HG02943 (cell line): Measurements from ENCODE around the gene CD74.
"Not testable (repeated sequence)": the region's sequence is repeated elsewhere in the genome, so short reads cannot be mapped to it uniquely, and the experiment has no call there.

ENCODE experiments used
- ATAC-seq: cut with Tn5 transposase; IDR thresholded peaks from one replicate; pipeline ENCODE4 v1.9.1; 2021; ENCODE audit warnings: mild to moderate bottlenecking, low read depth, moderate library complexity; ENCODE audit not compliant: unreplicated experiment

Gene CD74

DNA sequence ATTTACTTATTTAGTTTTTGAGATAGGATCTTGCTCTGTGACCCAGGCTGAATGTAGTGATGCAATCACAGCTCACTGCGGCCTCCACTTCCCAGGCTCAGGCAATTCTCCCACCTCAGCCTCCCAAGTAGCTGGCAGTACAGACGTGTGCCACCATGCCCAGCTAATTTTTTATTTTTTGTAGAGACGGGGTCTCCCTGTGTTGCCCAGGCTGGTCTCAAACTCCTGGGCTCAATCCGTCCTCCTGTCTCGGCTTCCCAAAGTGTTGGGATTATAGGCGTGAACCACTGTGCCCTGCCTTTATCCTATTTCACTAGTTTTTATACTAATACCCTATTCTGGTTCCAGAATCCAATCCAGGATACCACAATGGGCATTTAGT is 30.0 kb upstream of the CD74 start:
- no peak for ATAC-seq

- ATAC-seq: no peak
These were observed 29.3 kb upstream of the CD74 start for GRCh38 chr5:150441813-150442698.

DNA sequence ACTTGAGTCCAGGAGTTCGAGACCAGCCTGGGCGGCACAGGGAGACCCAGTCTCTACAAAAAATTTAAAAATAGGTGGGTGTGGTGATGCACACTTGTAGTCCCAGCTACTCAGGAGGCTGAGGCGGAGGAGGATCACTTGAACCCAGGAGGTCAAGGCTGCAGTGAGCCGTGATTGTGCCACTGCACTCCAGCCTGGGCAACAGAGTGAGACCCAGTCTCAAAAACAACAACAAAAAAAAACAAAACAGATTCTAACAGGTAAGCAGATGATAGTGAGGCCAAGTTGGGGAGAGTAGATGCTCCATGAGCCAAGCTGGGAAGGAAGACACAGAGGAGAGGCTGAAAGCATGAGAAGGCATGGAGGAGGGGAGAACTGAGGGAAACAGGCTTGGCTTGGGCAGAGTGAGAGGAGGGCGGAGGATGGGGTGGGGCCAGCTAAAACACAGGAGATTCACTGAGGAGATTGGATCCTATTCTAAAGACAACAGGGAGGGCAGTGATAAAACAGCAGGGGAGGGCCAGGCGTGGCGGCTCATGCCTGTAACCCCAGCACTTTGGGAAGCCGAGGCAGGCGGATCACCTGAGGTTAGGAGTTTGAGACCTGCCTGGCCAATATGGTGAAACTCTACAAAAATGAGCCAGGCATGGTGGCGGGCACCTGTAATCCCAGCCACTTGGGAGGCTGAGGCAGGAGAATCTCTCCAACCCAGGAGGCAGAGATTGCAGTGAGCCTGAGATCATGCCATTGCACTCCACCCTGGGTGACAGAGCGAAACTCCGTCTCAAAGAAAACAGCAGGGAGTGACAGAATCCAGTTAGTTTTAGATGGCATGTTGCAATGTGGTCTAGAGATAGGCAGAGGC is 28.5 kb upstream of the CD74 start:
- ATAC-seq: no peak

DNA sequence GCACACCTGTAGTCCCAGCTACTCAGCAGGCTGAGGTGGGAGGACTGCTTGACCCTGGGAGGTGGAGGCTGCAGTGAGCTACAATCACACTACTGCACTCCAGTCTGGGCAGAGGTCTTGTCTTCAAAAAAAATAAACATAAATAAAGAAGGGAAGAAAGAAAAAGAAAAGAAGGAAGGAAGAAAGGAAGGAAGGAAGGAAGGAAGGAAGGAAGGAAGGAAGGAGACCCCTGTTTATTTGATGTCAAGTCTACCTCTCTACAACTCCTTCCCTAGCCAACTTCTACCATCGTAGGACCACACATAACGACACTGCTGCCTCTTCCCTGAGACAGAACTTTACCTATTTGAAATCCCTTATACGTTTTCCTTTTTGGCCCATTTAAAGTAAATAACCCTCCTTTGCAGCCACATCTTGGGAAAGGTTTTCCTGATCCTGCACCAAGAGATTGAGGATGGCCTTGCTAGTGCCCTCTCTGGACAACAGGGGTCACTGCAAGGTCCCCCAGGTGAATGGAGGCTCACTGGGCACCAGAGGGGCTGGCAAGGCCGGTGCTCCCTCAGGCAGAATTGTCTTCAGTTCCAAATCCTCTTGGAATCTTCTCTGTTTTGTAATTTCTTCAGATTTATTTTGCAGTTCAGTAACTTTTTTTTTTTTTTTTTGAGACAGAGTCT is 26.3 kb upstream of the CD74 start:
- ATAC-seq: no peak

DNA sequence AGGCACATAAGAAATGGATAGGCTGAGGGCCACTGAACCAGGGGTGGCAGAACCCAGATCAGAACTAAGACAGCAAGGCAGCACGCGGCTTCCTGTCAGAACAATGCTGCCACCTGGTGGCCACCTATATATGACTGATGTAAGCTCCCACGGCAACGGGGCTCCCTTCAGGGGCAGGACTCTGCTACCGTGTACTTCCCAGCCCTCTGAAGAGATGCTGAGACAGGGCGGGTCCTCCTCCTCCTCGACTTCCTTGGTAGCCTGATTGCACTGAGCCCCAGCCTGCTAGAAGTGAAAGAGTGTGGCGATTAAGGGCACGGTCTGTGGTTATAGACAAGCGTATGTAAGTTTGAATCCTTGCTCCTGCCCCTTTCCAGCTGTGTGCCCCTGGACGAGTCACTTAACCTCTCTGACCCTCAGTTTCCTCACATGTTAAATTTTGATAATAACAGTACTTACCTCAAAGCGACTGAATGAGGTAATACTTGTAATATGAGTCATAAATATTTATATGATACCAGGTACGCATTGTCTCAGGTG is 23.5 kb upstream of the CD74 start:
- peak; percentile 92 for ATAC-seq

DNA sequence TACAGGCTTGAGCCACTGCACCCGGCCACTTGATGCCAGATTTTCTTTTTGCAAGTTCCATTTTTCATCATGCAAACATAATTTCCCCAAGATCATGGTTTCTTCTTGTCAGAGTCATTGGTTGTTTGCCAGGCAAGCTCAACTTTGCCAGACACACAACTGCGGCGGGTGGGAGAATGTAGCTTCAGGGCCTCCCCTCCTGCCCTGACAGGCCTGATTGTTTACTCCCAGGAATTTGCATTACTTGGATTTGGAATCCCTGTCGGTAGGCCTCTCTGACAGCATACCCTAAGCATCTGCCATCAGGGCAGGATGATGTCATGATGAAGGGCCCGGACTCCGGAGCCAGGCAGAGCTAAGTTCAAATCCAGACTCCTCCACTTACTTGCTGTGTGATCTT is 21.8 kb upstream of the CD74 start:
- ATAC-seq: no peak

GRCh38 chr5:150431574-150431973 is 18.9 kb upstream of the CD74 start:
- ATAC-seq: no peak

DNA sequence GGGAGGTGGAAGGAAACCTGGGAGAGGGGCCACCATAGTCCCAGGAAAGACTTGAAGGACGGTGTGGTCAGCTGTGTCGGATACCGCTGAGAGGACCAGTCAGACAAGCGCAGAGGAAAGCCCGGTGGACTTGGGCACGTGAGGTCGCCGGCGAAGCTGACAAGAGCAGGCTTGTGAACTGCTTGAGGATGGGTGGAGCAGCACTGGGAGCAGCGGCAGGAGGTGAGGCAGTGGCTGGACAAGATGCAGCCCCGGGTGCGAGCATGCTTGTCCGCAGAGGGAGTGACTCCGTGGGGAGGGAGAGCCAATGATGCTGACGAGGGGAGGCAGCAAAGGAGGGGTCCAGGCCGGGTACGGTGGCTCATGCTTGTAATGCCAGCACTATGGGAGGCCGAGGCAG is 18.3 kb upstream of the CD74 start:
- ATAC-seq: no peak

- peak; percentile 74 for ATAC-seq
These were observed 16.7 kb upstream of the CD74 start for GRCh38 chr5:150429410-150429873.

GRCh38 chr5:150428978-150429377 is 16.3 kb upstream of the CD74 start:
- ATAC-seq: no peak

DNA sequence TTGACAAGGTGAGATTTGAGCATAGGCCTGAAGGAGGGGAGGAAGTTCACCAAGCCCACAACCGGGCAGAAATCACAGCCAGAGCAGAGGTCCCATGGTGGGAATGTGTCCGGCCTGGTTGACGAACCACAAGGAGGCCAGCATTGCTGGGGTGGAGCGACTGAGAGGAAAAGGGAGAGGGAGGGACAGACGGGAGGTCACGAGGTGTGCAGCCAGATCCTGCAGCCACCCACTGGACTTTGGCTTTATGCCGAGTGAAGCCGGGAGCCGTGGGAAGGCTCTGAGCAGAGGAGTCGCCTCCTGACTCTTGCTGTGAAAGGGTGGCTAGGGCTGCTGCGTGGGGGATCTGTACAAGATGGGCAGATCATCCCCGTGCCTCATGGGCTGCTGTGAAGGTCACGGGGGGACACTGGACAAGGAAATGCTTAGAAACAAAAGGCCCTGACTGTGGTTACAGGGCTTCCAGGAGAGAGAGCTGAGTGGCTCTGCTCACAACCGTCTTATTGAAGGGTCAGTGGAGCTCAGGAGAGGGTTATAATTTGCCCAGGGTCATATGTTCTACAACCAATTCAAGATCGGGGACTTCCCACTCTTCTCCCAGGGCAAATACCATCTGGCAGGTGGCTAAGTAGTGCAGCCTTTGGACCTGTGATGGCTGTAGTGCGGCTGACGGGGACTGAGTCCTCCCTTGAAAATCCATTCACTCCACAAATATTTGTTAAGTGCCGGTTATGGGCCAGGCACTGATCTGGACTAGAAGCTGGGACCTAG is 15.6 kb upstream of the CD74 start:
- ATAC-seq: no peak

DNA sequence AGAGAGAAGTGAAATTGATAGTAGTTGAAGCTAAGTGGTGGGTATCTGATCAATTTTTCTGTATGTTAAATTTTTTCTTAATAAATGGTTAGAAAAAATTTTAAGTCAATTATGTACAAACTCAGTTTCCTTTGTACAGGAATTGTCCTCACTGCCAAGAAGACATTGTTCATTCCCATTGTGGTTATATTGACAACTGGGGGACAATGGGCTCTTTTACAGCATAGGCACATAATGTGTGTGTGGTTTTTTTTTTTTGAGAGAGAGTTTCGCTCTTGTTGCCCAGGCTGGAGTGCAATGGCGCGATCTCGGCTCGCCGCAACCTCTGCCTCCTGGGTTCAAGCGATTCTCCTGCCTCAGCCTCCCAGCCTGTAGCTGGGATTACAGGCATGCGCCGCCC is 13.5 kb upstream of the CD74 start:
- ATAC-seq: not testable (repeated sequence)

- ATAC-seq: no peak
These were observed 10.0 kb upstream of the CD74 start for GRCh38 chr5:150422758-150423157.

GRCh38 chr5:150422075-150422474 is 9.4 kb upstream of the CD74 start:
- no peak for ATAC-seq

GRCh38 chr5:150419630-150420270 is 7.0 kb upstream of the CD74 start:
- no peak for ATAC-seq

DNA sequence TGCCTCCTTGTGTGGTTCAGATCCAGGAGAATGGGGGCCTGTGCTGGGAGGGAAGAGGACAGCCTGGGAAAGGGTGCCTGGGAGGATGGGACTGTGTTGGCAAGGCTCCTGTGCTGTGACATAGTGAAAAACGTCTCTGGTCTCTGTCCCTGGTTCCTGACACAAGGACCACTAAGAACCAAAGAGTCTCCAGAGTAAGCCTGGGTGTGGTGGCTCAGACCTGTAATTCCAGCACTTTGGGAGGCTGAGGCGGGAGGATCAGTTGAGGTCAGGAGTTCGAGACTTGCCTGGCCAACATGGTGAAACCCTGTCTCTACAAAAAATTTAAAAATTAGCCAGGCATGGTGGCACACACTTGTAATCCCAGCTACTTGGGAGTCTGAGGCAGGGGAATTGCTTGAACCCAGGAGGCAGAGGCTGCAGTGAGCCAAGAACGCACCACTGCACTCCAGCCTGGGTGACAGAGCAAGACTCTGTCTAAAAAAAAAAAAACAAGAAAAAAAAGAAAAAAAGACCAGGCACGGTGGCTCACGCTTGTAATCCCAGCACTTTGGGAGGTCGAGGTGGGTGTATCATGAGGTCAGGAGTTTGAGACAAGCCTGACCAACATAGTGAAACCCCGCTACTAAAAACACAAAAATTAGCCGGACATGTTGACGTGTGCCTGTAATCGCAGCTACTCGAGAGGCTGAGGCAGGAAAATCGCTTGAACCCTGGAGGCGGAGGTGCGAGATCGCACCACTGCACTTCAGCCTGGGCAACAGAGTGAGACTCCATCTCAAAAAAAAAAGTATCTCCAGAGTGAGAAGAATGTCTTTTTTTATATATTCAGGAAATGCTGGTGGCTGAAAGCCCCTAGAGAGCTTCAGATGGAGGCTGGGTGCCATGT is 1.4 kb upstream of the CD74 start:
- ATAC-seq: not testable (repeated sequence)

- ATAC-seq: peak; percentile 3
These were observed 629 bp upstream of the CD74 start for GRCh38 chr5:150413176-150413901.
